ENCODE data around the gene KCNB1.

Gene KCNB1

DNA sequence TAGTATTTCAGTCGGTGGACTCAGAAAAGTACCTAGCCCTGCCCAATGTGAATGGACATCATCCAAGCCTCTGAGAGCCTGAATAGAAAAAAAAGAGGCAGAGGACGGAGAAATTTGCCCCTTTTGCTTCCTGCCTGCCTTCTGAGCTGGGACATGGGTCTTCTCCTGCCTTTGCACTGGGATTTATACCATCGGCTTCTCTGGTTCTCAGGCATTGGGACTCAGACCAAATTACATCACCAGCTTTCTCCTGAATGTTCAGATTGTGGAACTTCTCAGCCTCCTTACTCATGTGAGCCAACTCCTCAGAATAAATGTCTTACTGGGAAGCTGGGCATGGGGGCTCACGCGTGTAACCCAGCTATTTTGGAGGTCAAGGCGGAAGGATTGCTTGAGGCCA lies 19.8 kb downstream of the KCNB1 start:
- H3K4me3 ChIP-seq (replicated peaks; ENCODE audit: insufficient read depth, low read length): no peak overlapping the region
- no peak overlapping the region for H3K27ac ChIP-seq (replicated peaks)
- no peak for DNase-seq (ENCODE audit: low read depth in 1 of 2, low spot score in 1 of 2)
- H3K27me3 ChIP-seq (ENCODE audit: insufficient read depth, poor library complexity, severe bottlenecking): peaks cover 25% of the 10 kb centered on the region
- TF ChIP-seq POLR2AphosphoS5 (IDR thresholded peaks at IDR 0.05; ENCODE audit: low read depth) (no peak), GABPA (IDR thresholded peaks at IDR 0.05; ENCODE audit: low read depth) (no peak), SPI1 (IDR thresholded peaks at IDR 0.05; ENCODE audit: borderline replicate concordance, low read depth) (no peak)
- TF ChIP-seq, protein P1, sequence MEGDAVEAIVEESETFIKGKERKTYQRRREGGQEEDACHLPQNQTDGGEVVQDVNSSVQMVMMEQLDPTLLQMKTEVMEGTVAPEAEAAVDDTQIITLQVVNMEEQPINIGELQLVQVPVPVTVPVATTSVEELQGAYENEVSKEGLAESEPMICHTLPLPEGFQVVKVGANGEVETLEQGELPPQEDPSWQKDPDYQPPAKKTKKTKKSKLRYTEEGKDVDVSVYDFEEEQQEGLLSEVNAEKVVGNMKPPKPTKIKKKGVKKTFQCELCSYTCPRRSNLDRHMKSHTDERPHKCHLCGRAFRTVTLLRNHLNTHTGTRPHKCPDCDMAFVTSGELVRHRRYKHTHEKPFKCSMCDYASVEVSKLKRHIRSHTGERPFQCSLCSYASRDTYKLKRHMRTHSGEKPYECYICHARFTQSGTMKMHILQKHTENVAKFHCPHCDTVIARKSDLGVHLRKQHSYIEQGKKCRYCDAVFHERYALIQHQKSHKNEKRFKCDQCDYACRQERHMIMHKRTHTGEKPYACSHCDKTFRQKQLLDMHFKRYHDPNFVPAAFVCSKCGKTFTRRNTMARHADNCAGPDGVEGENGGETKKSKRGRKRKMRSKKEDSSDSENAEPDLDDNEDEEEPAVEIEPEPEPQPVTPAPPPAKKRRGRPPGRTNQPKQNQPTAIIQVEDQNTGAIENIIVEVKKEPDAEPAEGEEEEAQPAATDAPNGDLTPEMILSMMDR (IDR thresholded peaks at IDR 0.05; ENCODE audit: insufficient read depth, low read length): no peak
- TF ChIP-seq, protein P2, sequence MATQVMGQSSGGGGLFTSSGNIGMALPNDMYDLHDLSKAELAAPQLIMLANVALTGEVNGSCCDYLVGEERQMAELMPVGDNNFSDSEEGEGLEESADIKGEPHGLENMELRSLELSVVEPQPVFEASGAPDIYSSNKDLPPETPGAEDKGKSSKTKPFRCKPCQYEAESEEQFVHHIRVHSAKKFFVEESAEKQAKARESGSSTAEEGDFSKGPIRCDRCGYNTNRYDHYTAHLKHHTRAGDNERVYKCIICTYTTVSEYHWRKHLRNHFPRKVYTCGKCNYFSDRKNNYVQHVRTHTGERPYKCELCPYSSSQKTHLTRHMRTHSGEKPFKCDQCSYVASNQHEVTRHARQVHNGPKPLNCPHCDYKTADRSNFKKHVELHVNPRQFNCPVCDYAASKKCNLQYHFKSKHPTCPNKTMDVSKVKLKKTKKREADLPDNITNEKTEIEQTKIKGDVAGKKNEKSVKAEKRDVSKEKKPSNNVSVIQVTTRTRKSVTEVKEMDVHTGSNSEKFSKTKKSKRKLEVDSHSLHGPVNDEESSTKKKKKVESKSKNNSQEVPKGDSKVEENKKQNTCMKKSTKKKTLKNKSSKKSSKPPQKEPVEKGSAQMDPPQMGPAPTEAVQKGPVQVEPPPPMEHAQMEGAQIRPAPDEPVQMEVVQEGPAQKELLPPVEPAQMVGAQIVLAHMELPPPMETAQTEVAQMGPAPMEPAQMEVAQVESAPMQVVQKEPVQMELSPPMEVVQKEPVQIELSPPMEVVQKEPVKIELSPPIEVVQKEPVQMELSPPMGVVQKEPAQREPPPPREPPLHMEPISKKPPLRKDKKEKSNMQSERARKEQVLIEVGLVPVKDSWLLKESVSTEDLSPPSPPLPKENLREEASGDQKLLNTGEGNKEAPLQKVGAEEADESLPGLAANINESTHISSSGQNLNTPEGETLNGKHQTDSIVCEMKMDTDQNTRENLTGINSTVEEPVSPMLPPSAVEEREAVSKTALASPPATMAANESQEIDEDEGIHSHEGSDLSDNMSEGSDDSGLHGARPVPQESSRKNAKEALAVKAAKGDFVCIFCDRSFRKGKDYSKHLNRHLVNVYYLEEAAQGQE (IDR thresholded peaks at IDR 0.05; ENCODE audit: insufficient replicate concordance, low read depth): no peak

DNA sequence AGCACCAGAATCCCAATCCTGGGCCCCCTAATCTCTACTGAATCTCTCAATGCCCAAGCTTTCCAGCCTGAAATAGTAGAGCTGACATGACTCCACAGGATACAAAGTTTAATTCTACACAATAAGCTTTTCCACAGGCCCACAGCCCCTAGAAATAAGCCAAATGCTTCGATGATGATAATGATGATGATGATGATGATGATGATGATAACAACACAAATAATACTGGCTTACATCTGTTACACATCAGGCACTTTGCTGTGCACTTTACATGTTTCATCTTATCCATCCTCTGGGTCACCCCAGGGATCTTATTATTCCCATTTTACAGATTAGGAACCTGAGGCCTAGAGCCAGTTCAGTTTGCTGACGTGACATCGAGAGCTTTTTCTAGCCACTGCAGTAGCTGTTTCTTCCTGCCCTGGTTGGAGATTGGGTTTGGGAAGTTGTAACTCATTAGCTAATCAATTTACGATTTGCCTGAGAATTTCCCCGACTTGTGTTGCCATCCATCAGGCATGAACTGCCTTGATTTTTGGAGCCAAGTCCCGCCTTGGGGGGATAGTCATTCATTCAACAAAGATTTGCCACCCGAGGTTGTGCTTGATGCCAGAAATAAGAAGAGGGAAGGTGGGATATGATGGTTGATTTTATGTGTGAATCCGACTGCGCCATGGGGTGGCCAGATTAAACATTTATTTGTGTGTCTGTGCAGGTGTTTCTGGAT lies 20.4 kb downstream of the KCNB1 start:
- H3K27ac ChIP-seq (replicated peaks): no peak overlapping the region
- no peak for DNase-seq (ENCODE audit: low read depth in 1 of 2, low spot score in 1 of 2)
- H3K27me3 ChIP-seq (ENCODE audit: insufficient read depth, poor library complexity, severe bottlenecking): peaks cover 25% of the 10 kb centered on the region
- no peak overlapping the region for H3K4me3 ChIP-seq (replicated peaks; ENCODE audit: insufficient read depth, low read length)
- TF ChIP-seq, protein P2 (IDR thresholded peaks at IDR 0.05; ENCODE audit: insufficient replicate concordance, low read depth): no peak
- TF ChIP-seq, protein P1 (IDR thresholded peaks at IDR 0.05; ENCODE audit: insufficient read depth, low read length): no peak
- TF ChIP-seq GABPA (IDR thresholded peaks at IDR 0.05; ENCODE audit: low read depth) (no peak), POLR2AphosphoS5 (IDR thresholded peaks at IDR 0.05; ENCODE audit: low read depth) (no peak), SPI1 (IDR thresholded peaks at IDR 0.05; ENCODE audit: borderline replicate concordance, low read depth) (no peak)

DNA sequence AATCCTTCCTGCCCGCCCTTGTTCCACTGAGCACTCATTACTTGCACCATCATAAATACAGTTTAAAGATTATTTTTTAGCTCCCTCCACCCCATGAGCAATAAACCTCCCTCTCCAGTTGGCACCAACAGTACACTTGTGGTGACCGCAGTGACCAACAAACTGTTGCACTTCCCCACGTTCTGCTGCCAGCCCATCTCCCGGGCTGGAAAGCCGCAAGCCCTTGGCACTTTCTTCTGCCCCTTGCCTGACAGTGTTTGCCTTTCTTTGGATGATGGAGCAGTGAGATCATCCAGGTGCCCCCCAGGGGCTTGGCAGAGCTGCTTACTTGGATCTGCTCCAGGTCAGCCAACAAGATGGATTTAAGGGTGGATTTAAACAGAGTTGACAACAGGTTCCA lies 21.6 kb downstream of the KCNB1 start:
- Histone ChIP-seq H3K4me3 (replicated peaks; ENCODE audit: insufficient read depth, low read length) (no peak overlapping the region), H3K27ac (replicated peaks) (no peak overlapping the region), H3K27me3 (ENCODE audit: insufficient read depth, poor library complexity, severe bottlenecking) (peaks cover 25% of the 10 kb centered on the region)
- TF ChIP-seq, protein P1 (IDR thresholded peaks at IDR 0.05; ENCODE audit: insufficient read depth, low read length): no peak
- TF ChIP-seq GABPA (IDR thresholded peaks at IDR 0.05; ENCODE audit: low read depth): no peak
- TF ChIP-seq, protein P2 (IDR thresholded peaks at IDR 0.05; ENCODE audit: insufficient replicate concordance, low read depth): no peak
- TF ChIP-seq POLR2AphosphoS5 (IDR thresholded peaks at IDR 0.05; ENCODE audit: low read depth): no peak
- no peak for TF ChIP-seq SPI1 (IDR thresholded peaks at IDR 0.05; ENCODE audit: borderline replicate concordance, low read depth)
- no peak for DNase-seq (ENCODE audit: low read depth in 1 of 2, low spot score in 1 of 2)

Measured in HL-60 (cell line).